ENCODE results near the gene AHDC1. TPM values are rescaled to one million over a fixed set of nuclear protein-coding genes. Genes with fewer than 3 reads are reported as not detected.

AHDC1 gene
- total RNA-seq, 2 donors from 2014 or later = 13.5 to 14.2 TPM

GRCh38 chr1:27614625-27615344 lies 10.8 kb upstream of the AHDC1 start:
- Histone ChIP-seq H3K27ac (no peak overlapping the region), H3K27me3 (no peaks in the 10 kb centered on the region), H3K4me3 (no peak overlapping the region), H3K9me3 (no peaks in the 10 kb centered on the region), H3K4me1 (no peaks in the 10 kb centered on the region), H3K36me3 (replicated peaks in 1 of 2; ENCODE audit: insufficient read depth in 1 of 2, low read depth in 2 of 2) (no peaks in the 10 kb centered on the region)
- ATAC-seq (no peak), DNase-seq (no peak)
- WGBS, 2 donors = 20 to 33% methylated on average over 17 to 26 of the region's 26 CpGs
- TF ChIP-seq CTCF (IDR thresholded peaks at IDR 0.05) = no peak
- TF ChIP-seq POLR2A (IDR thresholded peaks at IDR 0.05) = no peak
- intact Hi-C loops (cut with DNase I) = loop anchor here (10.0 kb wide), 1 partner anchor 200 kb away; no protein-coding TSS in a partner anchor

- H3K9me3 ChIP-seq = no peaks in the 10 kb centered on the region
- intact Hi-C loops (cut with DNase I) = loop anchor here (10.0 kb wide), 1 partner anchor 199 kb away; no protein-coding TSS in a partner anchor
- peaks cover 3% of the 10 kb centered on the region for H3K4me1 ChIP-seq
- H3K27ac ChIP-seq = no peak overlapping the region
- DNase-seq = no peak
- H3K36me3 ChIP-seq (replicated peaks in 1 of 2; ENCODE audit: insufficient read depth in 1 of 2, low read depth in 2 of 2) = no peaks in the 10 kb centered on the region
- no peak overlapping the region for H3K4me3 ChIP-seq
- ATAC-seq = no peak
- H3K27me3 ChIP-seq = no peaks in the 10 kb centered on the region
- TF ChIP-seq POLR2A (IDR thresholded peaks at IDR 0.05) = no peak
- no peak for TF ChIP-seq CTCF (IDR thresholded peaks at IDR 0.05)
- 45 to 53% methylated on average over 11 to 16 of the region's 16 CpGs for WGBS, 2 donors
Observed at GRCh38 chr1:27614043-27614624, 10.2 kb upstream of the AHDC1 start.

- H3K4me1 ChIP-seq = peaks cover 4% of the 10 kb centered on the region
- WGBS, 2 donors = 75% methylated on average over 6 to 12 of the region's 12 CpGs
- no peak overlapping the region for H3K27ac ChIP-seq
- H3K36me3 ChIP-seq (replicated peaks in 1 of 2; ENCODE audit: insufficient read depth in 1 of 2, low read depth in 2 of 2) = no peaks in the 10 kb centered on the region
- TF ChIP-seq CTCF (IDR thresholded peaks at IDR 0.05) (no peak), POLR2A (IDR thresholded peaks at IDR 0.05) (no peak)
- intact Hi-C loops (cut with DNase I) = loop anchor here (10.0 kb wide), 1 partner anchor 198 kb away; no protein-coding TSS in a partner anchor
- H3K9me3 ChIP-seq = no peaks in the 10 kb centered on the region
- DNase-seq = no peak
- no peaks in the 10 kb centered on the region for H3K27me3 ChIP-seq
- no peak overlapping the region for H3K4me3 ChIP-seq
- no peak for ATAC-seq
Observed at GRCh38 chr1:27612718-27613117, 8.8 kb upstream of the AHDC1 start.

DNA sequence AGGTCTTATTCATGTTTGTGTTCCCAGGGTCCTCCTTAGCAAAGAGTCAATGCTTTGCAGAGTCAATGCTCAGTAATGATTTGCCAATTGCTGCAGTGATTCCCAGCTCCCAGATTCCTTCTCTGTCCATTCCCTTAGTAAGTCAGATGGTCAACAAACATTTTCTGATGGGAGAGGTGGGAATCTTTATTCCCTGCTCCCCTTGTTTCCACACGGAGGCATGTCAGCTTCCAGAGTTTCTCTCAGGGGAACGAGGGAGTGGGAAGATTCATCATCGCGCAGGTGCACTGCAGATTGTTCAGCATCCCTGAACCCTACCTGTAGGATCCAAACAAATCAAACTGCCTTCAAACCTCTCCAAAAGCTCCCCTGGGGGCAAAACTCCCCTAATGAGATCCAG lies 7.5 kb upstream of the AHDC1 start:
- no peaks in the 10 kb centered on the region for H3K36me3 ChIP-seq (replicated peaks in 1 of 2; ENCODE audit: insufficient read depth in 1 of 2, low read depth in 2 of 2)
- no peak for ATAC-seq
- peaks cover 4% of the 10 kb centered on the region for H3K4me1 ChIP-seq
- whole genome bisulfite sequencing, 2 donors = 64 to 72% methylated on average over 3 to 4 of the region's 4 CpGs
- no peak overlapping the region for H3K4me3 ChIP-seq
- no peak for DNase-seq
- H3K27me3 ChIP-seq = no peaks in the 10 kb centered on the region
- H3K9me3 ChIP-seq = no peaks in the 10 kb centered on the region
- TF ChIP-seq POLR2A (IDR thresholded peaks at IDR 0.05) (no peak), CTCF (IDR thresholded peaks at IDR 0.05) (no peak)
- no peak overlapping the region for H3K27ac ChIP-seq
- intact Hi-C loops (cut with DNase I) = loop anchor here (2.0 to 10.0 kb wide), 2 partner anchors 53 to 197 kb away; no protein-coding TSS in a partner anchor
